ENCODE measurements around the gene GPS2. TPM values are rescaled to one million over a fixed set of nuclear protein-coding genes. Genes with fewer than 3 reads are reported as not detected.

The GPS2 gene
- total RNA-seq, 1 experiment from 2014 or later: 62.6 TPM

DNA sequence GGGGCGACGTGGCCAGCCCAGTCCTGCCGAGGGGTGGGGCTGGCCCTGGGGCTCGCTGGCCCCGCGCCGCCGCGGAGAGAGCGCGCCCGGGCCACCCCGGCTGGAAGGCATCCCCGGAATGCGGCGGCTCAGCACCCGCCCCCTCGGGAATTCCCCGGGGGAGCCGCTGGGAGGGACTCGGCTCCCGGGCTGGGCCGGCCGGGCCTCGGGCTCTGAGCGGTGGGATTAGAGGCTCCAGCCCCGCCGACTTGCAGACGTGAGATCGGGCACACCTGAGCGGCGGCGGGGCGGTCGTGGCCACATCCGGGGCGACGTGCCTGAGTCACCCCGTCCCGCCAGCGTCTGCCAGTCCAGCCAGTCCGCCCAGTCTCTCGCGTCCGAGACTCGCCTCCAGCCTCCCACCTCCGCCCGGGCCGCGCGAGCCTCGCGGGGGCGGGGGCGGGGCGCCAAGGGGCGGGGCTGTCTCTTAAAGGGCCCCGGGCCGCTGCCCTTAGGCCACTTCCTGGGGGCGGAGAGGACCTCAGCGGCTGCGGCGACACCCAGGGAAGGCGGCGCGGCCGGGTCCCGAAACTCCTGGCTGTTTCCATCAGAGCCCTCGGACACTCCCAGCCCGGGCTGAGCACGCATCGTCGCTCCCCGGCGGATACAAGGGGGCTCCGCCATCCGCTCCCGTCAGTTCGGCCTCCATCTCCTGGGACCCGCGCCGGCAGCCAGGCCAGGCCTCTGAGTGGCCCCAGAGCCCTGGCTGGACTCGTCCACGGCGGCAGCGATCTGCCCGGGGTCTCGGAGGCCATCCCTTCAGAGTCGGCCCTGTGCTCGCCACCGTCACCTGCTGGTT is 36.7 kb upstream of the GPS2 start, which contains the start of gene KCTD11:
TSS of gene KCTD11 (plus strand) at position 498 of the 838 bp plus-strand sequence.
- peaks cover 12% of the 10 kb centered on the region for H3K23me2 ChIP-seq (ENCODE audit: insufficient read length, low read depth, low read length, poor library complexity, severe bottlenecking)
- peak within 1 kb of the TSS in 2 of 3 experiments; percentile 47 to 89; a peak in 3 of 7 replicates for H3K27ac Mint-ChIP-seq
- no peaks in the 10 kb centered on the region for H3K27me3 ChIP-seq (ENCODE audit: insufficient read depth, low read length)
- peaks cover 8% of the 10 kb centered on the region for H3K27me3 Mint-ChIP-seq (ENCODE audit: low read depth)
- no peak within 1 kb of the TSS for H3K56ac ChIP-seq (ENCODE audit: insufficient read length, low read depth, low read length)
- no peak within 1 kb of the TSS for H4K91ac ChIP-seq (ENCODE audit: insufficient read length, low read depth, low read length)
- peak within 1 kb of the TSS; percentile 54 for H3K18ac ChIP-seq (ENCODE audit: insufficient read length, low read depth, low read length)
- H2BK5ac ChIP-seq (ENCODE audit: insufficient read length, low read length): no peak within 1 kb of the TSS
- H3K79me1 ChIP-seq (ENCODE audit: insufficient read depth, low read depth, low read length, poor library complexity, severe bottlenecking): no peaks in the 10 kb centered on the region
- H2AFZ ChIP-seq (ENCODE audit: low read length): no peak within 1 kb of the TSS
- H2BK120ac ChIP-seq (ENCODE audit: low read depth, low read length, poor library complexity, severe bottlenecking): no peak within 1 kb of the TSS
- H4K20me1 ChIP-seq (ENCODE audit: control insufficient read depth, insufficient read depth, insufficient read length): no peaks in the 10 kb centered on the region
- H3K4me1 ChIP-seq (ENCODE audit: insufficient read depth, low read length): 0 out of 2 replicates have a peak, but pooled peaks cover 2% of the 10 kb centered on the region
- peak within 1 kb of the TSS; percentile 74 for H3K14ac ChIP-seq (ENCODE audit: insufficient read depth, low read length)
- H3K36me3 Mint-ChIP-seq (ENCODE audit: insufficient read depth in 1 of 3, low read depth in 3 of 3): no peaks in the 10 kb centered on the region; a peak in 1 of 7 replicates
- no peak within 1 kb of the TSS for H3K4ac ChIP-seq (ENCODE audit: low read depth, low read length)
- H3K9me3 ChIP-seq (ENCODE audit: control insufficient read depth, low read depth, low read length): no peaks in the 10 kb centered on the region
- H3K4me3 Mint-ChIP-seq: peak within 1 kb of the TSS; percentile 77 to 88
- H3K4me2 ChIP-seq (ENCODE audit: insufficient read depth, insufficient read length, low read length): peak within 1 kb of the TSS; percentile 50
- no peak within 1 kb of the TSS for H3K27ac ChIP-seq (ENCODE audit: insufficient read length, low read depth, low read length)
- H2BK15ac ChIP-seq (ENCODE audit: low read depth, low read length): no peak within 1 kb of the TSS
- no peak within 1 kb of the TSS for H3T11ph ChIP-seq (ENCODE audit: low read length)
- H3K9ac ChIP-seq (ENCODE audit: extremely low read depth, insufficient read length, low read length): peak within 1 kb of the TSS; percentile 8
- H4K5ac ChIP-seq (ENCODE audit: insufficient read length, low read depth, low read length): no peak within 1 kb of the TSS
- H3K9me3 Mint-ChIP-seq: no peaks in the 10 kb centered on the region
- no peak within 1 kb of the TSS for H2BK20ac ChIP-seq (ENCODE audit: low read depth, low read length, poor library complexity, severe bottlenecking)
- WGBS (ENCODE audit: extremely low coverage, insufficient read length, low lambda C conversion rate): no CpG with 5 or more reads among the region's 91 CpGs
- no peaks in the 10 kb centered on the region; the same call in 1 of the 2 replicates for H3K79me2 ChIP-seq (ENCODE audit: insufficient read depth, low read length)
- H3K4me1 Mint-ChIP-seq: peaks cover 29 to 37% of the 10 kb centered on the region in 2 experiments
- no peak within 1 kb of the TSS for H3K23ac ChIP-seq (ENCODE audit: insufficient read length, low read depth, low read length)
- TF ChIP-seq, protein P1, sequence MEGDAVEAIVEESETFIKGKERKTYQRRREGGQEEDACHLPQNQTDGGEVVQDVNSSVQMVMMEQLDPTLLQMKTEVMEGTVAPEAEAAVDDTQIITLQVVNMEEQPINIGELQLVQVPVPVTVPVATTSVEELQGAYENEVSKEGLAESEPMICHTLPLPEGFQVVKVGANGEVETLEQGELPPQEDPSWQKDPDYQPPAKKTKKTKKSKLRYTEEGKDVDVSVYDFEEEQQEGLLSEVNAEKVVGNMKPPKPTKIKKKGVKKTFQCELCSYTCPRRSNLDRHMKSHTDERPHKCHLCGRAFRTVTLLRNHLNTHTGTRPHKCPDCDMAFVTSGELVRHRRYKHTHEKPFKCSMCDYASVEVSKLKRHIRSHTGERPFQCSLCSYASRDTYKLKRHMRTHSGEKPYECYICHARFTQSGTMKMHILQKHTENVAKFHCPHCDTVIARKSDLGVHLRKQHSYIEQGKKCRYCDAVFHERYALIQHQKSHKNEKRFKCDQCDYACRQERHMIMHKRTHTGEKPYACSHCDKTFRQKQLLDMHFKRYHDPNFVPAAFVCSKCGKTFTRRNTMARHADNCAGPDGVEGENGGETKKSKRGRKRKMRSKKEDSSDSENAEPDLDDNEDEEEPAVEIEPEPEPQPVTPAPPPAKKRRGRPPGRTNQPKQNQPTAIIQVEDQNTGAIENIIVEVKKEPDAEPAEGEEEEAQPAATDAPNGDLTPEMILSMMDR (conservative IDR thresholded peaks at IDR 0.05): no peak; the same call in 2 of the 3 replicates
- H2BK12ac ChIP-seq (ENCODE audit: insufficient read length, low read depth, low read length): no peak within 1 kb of the TSS
- no peak within 1 kb of the TSS for H4K8ac ChIP-seq (replicated peaks; ENCODE audit: insufficient read length, low read depth, low read length)
- peak; percentile 92 for DNase-seq
- H2AK5ac ChIP-seq (ENCODE audit: insufficient read length, low read length): no peak within 1 kb of the TSS

All from H9 (cell line).